Measurements from ENCODE around the gene ATP10A. TPM values are rescaled to one million over a fixed set of nuclear protein-coding genes. Genes with fewer than 3 reads are reported as not detected.

ATP10A gene
- total RNA-seq, 4 donors from 2014 or later: 14.1 to 44.3 (median 23.1) TPM

DNA sequence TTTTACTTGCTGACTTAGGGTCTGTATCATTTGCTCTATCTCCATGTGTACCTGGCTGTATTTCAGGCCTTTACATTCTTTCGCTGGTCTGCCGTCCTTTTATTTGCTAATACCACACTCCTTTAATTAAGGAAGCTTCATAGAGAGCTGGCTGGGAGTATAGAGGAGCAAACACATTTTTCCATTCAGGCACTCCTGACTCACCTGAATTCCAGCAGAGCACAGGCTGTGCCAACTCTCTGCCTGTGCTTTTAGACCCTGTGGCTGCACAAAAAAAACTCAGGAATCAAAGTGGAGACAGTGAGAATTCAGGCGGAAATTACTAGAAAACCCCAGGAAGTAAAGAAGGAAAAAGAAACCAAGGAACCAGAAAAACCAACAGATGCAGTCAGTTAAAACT is 29.0 kb upstream of the ATP10A start:
- TF ChIP-seq, protein P1, sequence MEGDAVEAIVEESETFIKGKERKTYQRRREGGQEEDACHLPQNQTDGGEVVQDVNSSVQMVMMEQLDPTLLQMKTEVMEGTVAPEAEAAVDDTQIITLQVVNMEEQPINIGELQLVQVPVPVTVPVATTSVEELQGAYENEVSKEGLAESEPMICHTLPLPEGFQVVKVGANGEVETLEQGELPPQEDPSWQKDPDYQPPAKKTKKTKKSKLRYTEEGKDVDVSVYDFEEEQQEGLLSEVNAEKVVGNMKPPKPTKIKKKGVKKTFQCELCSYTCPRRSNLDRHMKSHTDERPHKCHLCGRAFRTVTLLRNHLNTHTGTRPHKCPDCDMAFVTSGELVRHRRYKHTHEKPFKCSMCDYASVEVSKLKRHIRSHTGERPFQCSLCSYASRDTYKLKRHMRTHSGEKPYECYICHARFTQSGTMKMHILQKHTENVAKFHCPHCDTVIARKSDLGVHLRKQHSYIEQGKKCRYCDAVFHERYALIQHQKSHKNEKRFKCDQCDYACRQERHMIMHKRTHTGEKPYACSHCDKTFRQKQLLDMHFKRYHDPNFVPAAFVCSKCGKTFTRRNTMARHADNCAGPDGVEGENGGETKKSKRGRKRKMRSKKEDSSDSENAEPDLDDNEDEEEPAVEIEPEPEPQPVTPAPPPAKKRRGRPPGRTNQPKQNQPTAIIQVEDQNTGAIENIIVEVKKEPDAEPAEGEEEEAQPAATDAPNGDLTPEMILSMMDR (IDR thresholded peaks at IDR 0.05; ENCODE audit: low read depth): no peak

DNA sequence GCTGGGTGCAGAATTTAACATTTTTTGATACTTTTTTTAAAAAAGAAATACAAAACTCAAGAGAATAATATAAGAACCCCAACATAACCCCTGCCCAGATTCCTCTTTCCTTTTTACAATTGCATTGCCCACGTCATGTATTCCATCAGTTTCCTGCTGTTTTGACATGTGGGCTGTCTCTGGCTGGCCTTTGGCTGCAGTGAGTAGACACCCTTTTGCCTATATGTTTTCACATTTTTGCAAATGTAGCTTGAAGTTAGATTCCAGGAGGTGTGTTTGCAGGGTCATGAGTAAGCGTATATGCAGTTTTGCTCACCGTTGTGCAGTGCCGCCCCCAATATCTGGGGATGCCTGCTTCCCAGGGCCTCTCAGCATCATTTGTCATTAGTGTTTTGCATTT is 28.0 kb upstream of the ATP10A start:
- TF ChIP-seq, protein P1 (IDR thresholded peaks at IDR 0.05; ENCODE audit: low read depth): no peak

DNA sequence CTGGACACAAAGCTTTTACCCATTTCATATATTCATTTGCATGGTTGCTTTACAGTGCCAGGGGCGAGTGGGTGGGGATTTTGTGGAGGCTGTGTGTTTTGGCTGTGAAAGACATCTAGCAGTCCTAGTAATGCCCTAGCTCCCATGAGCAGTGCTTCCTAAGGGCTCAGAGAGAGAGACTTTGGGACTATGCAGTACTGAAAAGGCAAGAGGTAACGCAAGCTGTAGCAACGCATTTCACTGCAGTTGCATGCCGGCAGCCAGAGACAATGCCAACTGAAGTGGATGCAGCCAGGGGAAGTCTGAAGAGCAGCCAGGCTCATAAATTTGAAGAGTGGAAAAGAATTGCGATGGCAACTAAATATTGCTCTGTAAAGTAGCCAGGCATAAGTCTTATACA is 27.4 kb upstream of the ATP10A start:
- TF ChIP-seq, protein P1 (IDR thresholded peaks at IDR 0.05; ENCODE audit: low read depth): no peak

DNA sequence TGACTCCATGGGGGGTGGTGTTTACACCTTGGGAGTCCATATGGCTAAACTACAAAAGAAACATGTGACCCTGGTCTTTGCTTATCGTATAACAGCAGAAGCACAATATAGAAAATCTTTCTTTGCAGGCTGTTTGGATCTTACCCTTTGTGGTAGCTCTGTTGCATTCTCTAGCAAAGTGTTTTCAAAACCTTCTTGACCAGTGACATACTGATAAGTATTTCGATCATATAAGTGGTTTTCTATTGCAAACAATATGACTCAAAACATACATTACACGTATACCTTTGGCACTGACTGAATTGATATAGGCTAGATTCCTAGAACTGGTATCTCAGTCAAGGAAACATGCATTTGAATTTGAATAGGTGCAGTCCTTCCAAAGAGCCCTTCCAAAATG is 24.7 kb upstream of the ATP10A start:
- TF ChIP-seq, protein P1 (IDR thresholded peaks at IDR 0.05; ENCODE audit: low read depth): no peak

DNA sequence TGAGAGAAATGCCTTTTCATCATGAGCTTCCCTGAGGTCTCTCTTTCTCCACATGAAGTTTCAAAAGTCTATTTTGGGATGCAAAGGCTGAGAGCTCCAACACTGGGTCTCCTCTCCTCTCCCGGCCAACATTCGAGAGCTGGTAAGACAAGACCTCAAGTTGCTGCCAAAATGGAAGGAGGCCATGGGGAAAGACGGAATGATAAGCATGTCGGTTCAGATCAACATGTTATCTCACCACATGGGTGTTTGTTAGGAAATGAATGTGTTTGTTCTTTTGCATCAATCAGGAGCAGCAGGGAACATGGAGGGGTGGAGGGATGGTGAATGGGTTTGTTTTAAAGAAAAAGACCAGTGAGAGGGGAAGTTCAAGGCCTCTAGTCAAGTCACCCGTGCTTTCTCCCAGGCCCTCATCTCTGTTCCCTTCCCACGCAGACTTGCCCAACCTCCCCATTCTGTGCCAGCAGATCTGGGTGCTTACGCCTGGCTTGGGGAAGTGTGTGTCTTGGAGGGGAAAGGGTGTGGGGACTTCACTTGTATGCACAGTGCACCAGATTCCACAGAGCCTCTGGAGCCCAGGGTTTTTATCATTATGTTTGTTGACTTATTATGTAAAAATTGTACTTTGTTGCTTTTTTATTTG is 23.5 kb upstream of the ATP10A start:
- TF ChIP-seq, protein P1 (IDR thresholded peaks at IDR 0.05; ENCODE audit: low read depth): no peak

DNA sequence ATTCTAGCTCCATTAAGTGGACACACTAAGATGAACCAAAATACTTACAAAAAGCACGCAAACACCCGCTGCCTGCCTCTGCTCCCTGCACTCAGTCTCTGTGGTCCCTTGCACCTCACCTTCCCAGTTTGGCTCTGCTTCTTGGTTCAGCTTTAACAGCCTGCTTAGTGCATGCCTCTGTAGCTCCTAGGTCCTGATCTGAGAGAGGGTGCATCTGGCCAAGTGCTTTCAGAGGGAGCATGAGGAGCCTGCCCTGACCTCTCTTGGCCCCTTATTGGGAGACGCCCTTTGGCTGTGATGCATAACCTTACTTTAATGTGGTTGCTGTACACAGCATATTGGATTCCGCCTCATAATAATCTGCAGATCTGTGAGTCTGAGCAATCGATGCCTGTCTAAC is 21.2 kb upstream of the ATP10A start:
- TF ChIP-seq, protein P1 (IDR thresholded peaks at IDR 0.05; ENCODE audit: low read depth): no peak

DNA sequence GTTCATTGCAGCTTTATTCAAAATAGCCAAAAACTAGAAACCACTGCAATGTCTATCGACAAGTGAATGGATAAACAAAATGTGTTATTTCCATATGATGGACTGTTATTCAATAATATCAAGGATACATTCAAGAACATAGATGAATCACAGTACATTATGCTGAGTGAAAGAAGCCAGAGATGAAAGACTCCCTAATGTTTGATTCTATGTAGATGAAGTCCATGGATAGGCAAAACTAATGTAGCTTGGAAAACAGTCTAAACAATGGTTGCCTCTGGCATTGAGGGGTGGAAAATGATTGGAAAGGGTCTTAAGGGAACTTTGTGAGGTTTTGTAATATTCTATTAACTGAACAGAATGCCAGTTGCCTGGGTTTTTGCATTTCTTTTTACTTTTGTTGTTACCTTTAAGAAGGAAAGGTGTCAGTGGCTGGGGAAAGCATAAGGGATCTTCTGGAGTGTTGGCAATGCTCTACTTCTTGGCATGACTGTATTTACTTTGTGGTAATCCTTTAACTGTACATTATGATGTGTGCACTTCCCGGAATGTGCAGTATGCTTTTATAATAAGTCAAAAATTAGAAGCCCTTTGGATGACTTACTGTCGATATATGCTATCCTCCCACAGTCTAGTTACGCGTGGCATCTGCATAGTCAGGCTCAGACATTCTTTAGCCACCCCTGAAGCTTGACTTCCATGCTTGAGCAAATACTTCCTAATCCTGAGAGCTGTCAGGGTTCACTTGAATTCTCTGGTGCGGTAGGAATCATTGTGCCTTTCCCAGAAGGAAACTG is 20.5 kb upstream of the ATP10A start:
- TF ChIP-seq, protein P1 (IDR thresholded peaks at IDR 0.05; ENCODE audit: low read depth): no peak
